GM18507 (cell line): ENCODE results near the gene BAIAP2.

Experiments
- DNase-seq: peaks from one replicate; pipeline ENCODE4 v3.0.0; 2011; ENCODE audit warnings: low read depth; ENCODE audit not compliant: insufficient read length; ENCODE audit errors: extremely low spot score
- FAIRE-seq: peaks from 2 replicates; lab custom pipeline; 2011; peaks lifted over from hg19 to GRCh38; lab: Jason Lieb, UNC

BAIAP2 gene

GRCh38 chr17:81034779-81035520 lies at the start of gene BAIAP2:
BAIAP2 (plus strand) TSS chr17:81035151; CDS start chr17:81035255, 104 bp downstream.
- peak; percentile 100 for DNase-seq
- FAIRE-seq: no peak

GRCh38 chr17:80986046-80986445 lies 48.9 kb upstream of the BAIAP2 start:
- no peak for DNase-seq

GRCh38 chr17:80986816-80987475 lies 48.0 kb upstream of the BAIAP2 start:
- no peak for DNase-seq
- FAIRE-seq: no peak

More at GRCh38 chr17:80986046-80986445, 48.9 kb upstream of the BAIAP2 start:
- no peak for FAIRE-seq

- no peak for DNase-seq
- no peak for FAIRE-seq
These were observed 47.0 kb upstream of the BAIAP2 start for GRCh38 chr17:80987941-80988461.

GRCh38 chr17:80989586-80989913 lies 45.4 kb upstream of the BAIAP2 start:
- DNase-seq: no peak
- no peak for FAIRE-seq

GRCh38 chr17:80990921-80991644 lies 43.9 kb upstream of the BAIAP2 start:
- DNase-seq (no peak), FAIRE-seq (peak; percentile 54)

- DNase-seq (peak; percentile 87), FAIRE-seq (no peak)
These were observed 43.3 kb upstream of the BAIAP2 start, which contains the start of gene CHMP6 for GRCh38 chr17:80991645-80992076. CHMP6 (plus strand) TSS chr17:80991841; CDS start chr17:80991919, 78 bp downstream.

GRCh38 chr17:80992077-80992947 lies 42.6 kb upstream of the BAIAP2 start:
- no peak for DNase-seq
- FAIRE-seq: no peak

GRCh38 chr17:80992948-80993624 lies 41.9 kb upstream of the BAIAP2 start:
- DNase-seq (no peak), FAIRE-seq (no peak)

- DNase-seq (no peak), FAIRE-seq (no peak)
These were observed 39.8 kb upstream of the BAIAP2 start for GRCh38 chr17:80995131-80995530.

GRCh38 chr17:80996422-80997305 lies 38.3 kb upstream of the BAIAP2 start:
- DNase-seq (no peak), FAIRE-seq (no peak)

- no peak for FAIRE-seq
- DNase-seq: no peak
These were observed 37.4 kb upstream of the BAIAP2 start for GRCh38 chr17:80997424-80998117.

GRCh38 chr17:80998118-80998747 lies 36.7 kb upstream of the BAIAP2 start:
- DNase-seq: no peak

GRCh38 chr17:80998748-80999535 lies 36.0 kb upstream of the BAIAP2 start:
- DNase-seq (no peak), FAIRE-seq (no peak)

More at GRCh38 chr17:80998118-80998747, 36.7 kb upstream of the BAIAP2 start:
- no peak for FAIRE-seq

- no peak for FAIRE-seq
- DNase-seq: no peak
These were observed 35.2 kb upstream of the BAIAP2 start for GRCh38 chr17:80999536-81000333.
